RWPE2 (cell line): ENCODE results near the gene MAPK1IP1L.

Source experiments
- ATAC-seq: fragments of 200-7000 bp; cut with Tn5 transposase; 3 replicates; pipeline ENCODE4 v1.9.1; 2021; ENCODE audit warnings: low read depth
- DNase-seq: peaks from one replicate; pipeline ENCODE4 v3.0.0-alpha.2; 2020; ENCODE audit warnings: low spot score
- H3K27ac ChIP-seq: fragments of 450-650 bp; 2 replicates; pipeline ENCODE4 v1.5.1; 2017; ENCODE audit warnings: mild to moderate bottlenecking; ENCODE audit not compliant: poor library complexity, severe bottlenecking
- H3K27me3 ChIP-seq: fragments of 250-450 bp; sonication (Bioruptor Pico); 2 replicates; pipeline ENCODE4 v1.5.1; 2021; ENCODE audit warnings: mild to moderate bottlenecking, moderate library complexity; ENCODE audit not compliant: insufficient read depth, poor library complexity, severe bottlenecking
- H3K36me3 ChIP-seq: fragments of 250-450 bp; sonication (Bioruptor Pico); 2 replicates; pipeline ENCODE4 v1.5.1; 2020; ENCODE audit warnings: low read depth, mild to moderate bottlenecking, moderate library complexity
- H3K4me1 ChIP-seq: fragments of 250-450 bp; sonication (Bioruptor Pico); 2 replicates; pipeline ENCODE4 v1.5.1; 2021; ENCODE audit warnings: mild to moderate bottlenecking, moderate library complexity; ENCODE audit not compliant: insufficient read depth, poor library complexity, severe bottlenecking
- H3K4me3 ChIP-seq: fragments of 250-450 bp; sonication (Bioruptor Pico); 2 replicates; pipeline ENCODE4 v1.5.1; 2021; ENCODE audit warnings: mild to moderate bottlenecking, moderate library complexity; ENCODE audit not compliant: severe bottlenecking
- H3K9me3 ChIP-seq: fragments of 250-450 bp; sonication (Bioruptor Pico); 2 replicates; pipeline ENCODE4 v1.5.1; 2021; ENCODE audit warnings: mild to moderate bottlenecking, moderate library complexity; ENCODE audit not compliant: severe bottlenecking
- TF ChIP-seq, protein P1 (sequence below): fragments of 450-650 bp; IDR thresholded peaks from one replicate; pipeline ENCODE4 v1.5.1; 2017; ENCODE audit warnings: mild to moderate bottlenecking, moderate library complexity; ENCODE audit not compliant: poor library complexity, severe bottlenecking

Gene MAPK1IP1L

GRCh38 chr14:55103971-55104954, 52.8 kb downstream of the MAPK1IP1L start:
- H3K9me3 ChIP-seq = peaks cover 5% of the 10 kb centered on the region
- TF ChIP-seq, protein P1, sequence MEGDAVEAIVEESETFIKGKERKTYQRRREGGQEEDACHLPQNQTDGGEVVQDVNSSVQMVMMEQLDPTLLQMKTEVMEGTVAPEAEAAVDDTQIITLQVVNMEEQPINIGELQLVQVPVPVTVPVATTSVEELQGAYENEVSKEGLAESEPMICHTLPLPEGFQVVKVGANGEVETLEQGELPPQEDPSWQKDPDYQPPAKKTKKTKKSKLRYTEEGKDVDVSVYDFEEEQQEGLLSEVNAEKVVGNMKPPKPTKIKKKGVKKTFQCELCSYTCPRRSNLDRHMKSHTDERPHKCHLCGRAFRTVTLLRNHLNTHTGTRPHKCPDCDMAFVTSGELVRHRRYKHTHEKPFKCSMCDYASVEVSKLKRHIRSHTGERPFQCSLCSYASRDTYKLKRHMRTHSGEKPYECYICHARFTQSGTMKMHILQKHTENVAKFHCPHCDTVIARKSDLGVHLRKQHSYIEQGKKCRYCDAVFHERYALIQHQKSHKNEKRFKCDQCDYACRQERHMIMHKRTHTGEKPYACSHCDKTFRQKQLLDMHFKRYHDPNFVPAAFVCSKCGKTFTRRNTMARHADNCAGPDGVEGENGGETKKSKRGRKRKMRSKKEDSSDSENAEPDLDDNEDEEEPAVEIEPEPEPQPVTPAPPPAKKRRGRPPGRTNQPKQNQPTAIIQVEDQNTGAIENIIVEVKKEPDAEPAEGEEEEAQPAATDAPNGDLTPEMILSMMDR = no peak
- peak overlapping the region; percentile 98 for H3K27ac ChIP-seq
- peaks cover 41% of the 10 kb centered on the region for H3K4me1 ChIP-seq
- no peak overlapping the region for H3K4me3 ChIP-seq
- no peaks in the 10 kb centered on the region for H3K36me3 ChIP-seq
- DNase-seq = no peak
- H3K27me3 ChIP-seq = no peaks in the 10 kb centered on the region
- no peak for ATAC-seq

GRCh38 chr14:55105991-55106390, 54.5 kb downstream of the MAPK1IP1L start:
- Histone ChIP-seq H3K4me1 (peaks cover 41% of the 10 kb centered on the region), H3K9me3 (peaks cover 5% of the 10 kb centered on the region), H3K36me3 (no peaks in the 10 kb centered on the region), H3K27ac (peak overlapping the region; percentile 98), H3K4me3 (no peak overlapping the region), H3K27me3 (no peaks in the 10 kb centered on the region)
- no peak for DNase-seq
- TF ChIP-seq, protein P1 = no peak
- no peak for ATAC-seq

- peaks cover 5% of the 10 kb centered on the region for H3K9me3 ChIP-seq
- H3K4me3 ChIP-seq = no peak overlapping the region
- ATAC-seq = peak; percentile 75
- H3K36me3 ChIP-seq = no peaks in the 10 kb centered on the region
- peaks cover 26% of the 10 kb centered on the region for H3K4me1 ChIP-seq
- peak overlapping the region; percentile 98 for H3K27ac ChIP-seq
- peak; percentile 91 for DNase-seq
- TF ChIP-seq, protein P1 = no peak
- H3K27me3 ChIP-seq = no peaks in the 10 kb centered on the region
These were observed 56.5 kb downstream of the MAPK1IP1L start for GRCh38 chr14:55107766-55108554.

- Histone ChIP-seq H3K27me3 (no peaks in the 10 kb centered on the region), H3K36me3 (no peaks in the 10 kb centered on the region), H3K4me1 (peaks cover 14% of the 10 kb centered on the region), H3K9me3 (no peaks in the 10 kb centered on the region), H3K4me3 (no peak overlapping the region), H3K27ac (peak overlapping the region; percentile 98)
- DNase-seq (no peak), ATAC-seq (no peak; the same call in 2 of the 3 replicates)
- TF ChIP-seq, protein P1 = no peak
These were observed 58.4 kb downstream of the MAPK1IP1L start for GRCh38 chr14:55109836-55110235.
